Effector memory CD4-positive, alpha-beta T cell (primary cell): ENCODE measurements around the gene PPARD.

Experiments used
- DNase-seq, 3 donors: peaks; one replicate each; pipeline ENCODE4 v3.0.0-alpha.2; 2020
- H3K27ac ChIP-seq: 2 replicates; pipeline ENCODE4 v1.7.0; 2013; ENCODE audit warnings: mild to moderate bottlenecking, low read length, moderate library complexity; ENCODE audit not compliant: insufficient read depth, poor library complexity, severe bottlenecking
- H3K27me3 ChIP-seq: replicated peaks from 2 replicates; pipeline ENCODE4 v1.7.0; 2013; ENCODE audit warnings: mild to moderate bottlenecking, low read length; ENCODE audit not compliant: insufficient read depth, control insufficient read depth, poor library complexity, severe bottlenecking
- H3K36me3 ChIP-seq: 2 replicates; pipeline ENCODE4 v1.7.0; 2013; ENCODE audit warnings: mild to moderate bottlenecking, low read length, moderate library complexity; ENCODE audit not compliant: control insufficient read depth, insufficient read depth
- H3K4me1 ChIP-seq: 2 replicates; pipeline ENCODE4 v1.7.0; 2013; ENCODE audit warnings: low read length, mild to moderate bottlenecking; ENCODE audit not compliant: control insufficient read depth, insufficient read depth, poor library complexity, severe bottlenecking
- H3K4me3 ChIP-seq: 2 replicates; pipeline ENCODE4 v1.7.0; 2013; ENCODE audit warnings: low read length, low read depth, mild to moderate bottlenecking; ENCODE audit not compliant: insufficient read depth, poor library complexity, severe bottlenecking
- H3K9me3 ChIP-seq: 2 replicates; pipeline ENCODE4 v1.7.0; 2013; ENCODE audit warnings: mild to moderate bottlenecking, low read length, moderate library complexity; ENCODE audit not compliant: control insufficient read depth
- total RNA-seq, 3 donors: gene quantifications; one replicate each; lab custom pipeline; 2026; lab: John Stamatoyannopoulos, UW

Gene PPARD
- 32.5 to 41.0 (median 34.7) reads per million in 3 donors for total RNA-seq

DNA sequence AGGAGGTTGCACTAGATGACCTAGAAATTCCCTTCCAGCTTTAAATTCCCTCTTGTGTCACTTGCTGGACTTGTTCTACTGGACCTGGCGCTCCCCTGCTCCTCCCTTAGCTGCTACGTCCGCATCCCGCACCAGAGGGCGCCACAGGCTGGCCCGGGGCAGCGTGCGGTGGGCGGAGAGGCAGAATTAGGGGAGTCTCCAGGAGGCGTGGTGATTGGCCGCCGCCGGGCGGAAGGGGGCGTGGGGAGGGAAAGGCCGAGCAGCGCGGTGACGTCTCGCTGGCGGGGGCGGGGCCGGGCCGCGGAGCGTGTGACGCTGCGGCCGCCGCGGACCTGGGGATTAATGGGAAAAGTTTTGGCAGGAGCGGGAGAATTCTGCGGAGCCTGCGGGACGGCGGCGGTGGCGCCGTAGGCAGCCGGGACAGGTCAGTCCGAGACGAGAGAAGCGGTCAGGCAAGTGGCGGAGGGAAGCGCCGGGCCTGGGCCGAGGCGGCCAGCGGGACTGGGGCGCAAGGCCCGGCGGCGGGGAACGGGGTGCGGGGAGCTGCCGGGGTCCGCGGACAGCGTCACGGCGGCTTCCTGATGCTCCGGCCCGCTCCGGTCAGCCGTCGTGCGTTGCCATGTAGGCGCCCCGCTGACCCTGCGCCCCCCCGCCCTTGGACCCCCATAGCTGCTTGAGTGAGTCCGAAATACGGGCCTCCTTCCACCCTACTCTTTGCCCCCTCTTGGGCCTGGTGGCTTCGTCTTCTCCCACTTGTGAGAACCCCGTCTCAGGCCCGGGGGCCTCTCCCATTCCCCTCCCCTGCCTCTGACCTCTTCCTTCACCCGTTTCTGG lies at the start of gene PPARD:
PPARD (plus strand) TSS at position 301 of the 834 bp plus-strand sequence. CDS start 68,530 bp downstream, outside the sequence.
- Histone ChIP-seq H3K4me1 (peaks cover 37% of the 10 kb centered on the region), H3K27ac (peak within 1 kb of the TSS; percentile 88)
- DNase-seq, result peak; percentile 94 to 96 (median 95)

DNA sequence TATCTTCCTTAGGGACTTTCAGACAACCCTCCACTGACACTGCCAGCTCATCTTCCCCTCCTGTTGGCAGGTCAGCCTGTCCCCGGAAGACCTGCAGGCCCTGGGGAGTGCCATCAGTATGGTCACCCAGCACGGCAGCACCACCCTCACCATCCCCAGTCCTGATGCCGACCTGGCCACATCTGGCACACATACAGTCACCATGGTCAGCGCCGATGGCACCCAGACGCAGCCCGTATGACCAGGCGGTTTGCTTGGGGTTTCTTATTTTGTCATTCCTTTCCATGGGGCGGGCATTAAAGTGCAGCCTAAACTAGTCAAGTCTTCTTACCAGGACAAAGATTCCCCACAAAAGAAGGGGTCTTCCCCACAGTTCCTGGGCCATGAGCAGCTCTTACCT lies 48.7 kb upstream of the PPARD start:
- H3K27me3 ChIP-seq, result no peaks in the 10 kb centered on the region
- H3K27ac ChIP-seq, result no peak overlapping the region
- no peaks in the 10 kb centered on the region for H3K9me3 ChIP-seq
- H3K36me3 ChIP-seq, result peaks cover 65% of the 10 kb centered on the region
- H3K4me1 ChIP-seq, result peaks cover 6% of the 10 kb centered on the region
- DNase-seq, result no peak
- no peak overlapping the region for H3K4me3 ChIP-seq

More for the DNA sequence above, at the start of gene PPARD:
- H3K36me3 ChIP-seq, result no peaks in the 10 kb centered on the region
- H3K27me3 ChIP-seq, result no peaks in the 10 kb centered on the region
- H3K9me3 ChIP-seq, result no peaks in the 10 kb centered on the region
- peak within 1 kb of the TSS; percentile 87 for H3K4me3 ChIP-seq

DNA sequence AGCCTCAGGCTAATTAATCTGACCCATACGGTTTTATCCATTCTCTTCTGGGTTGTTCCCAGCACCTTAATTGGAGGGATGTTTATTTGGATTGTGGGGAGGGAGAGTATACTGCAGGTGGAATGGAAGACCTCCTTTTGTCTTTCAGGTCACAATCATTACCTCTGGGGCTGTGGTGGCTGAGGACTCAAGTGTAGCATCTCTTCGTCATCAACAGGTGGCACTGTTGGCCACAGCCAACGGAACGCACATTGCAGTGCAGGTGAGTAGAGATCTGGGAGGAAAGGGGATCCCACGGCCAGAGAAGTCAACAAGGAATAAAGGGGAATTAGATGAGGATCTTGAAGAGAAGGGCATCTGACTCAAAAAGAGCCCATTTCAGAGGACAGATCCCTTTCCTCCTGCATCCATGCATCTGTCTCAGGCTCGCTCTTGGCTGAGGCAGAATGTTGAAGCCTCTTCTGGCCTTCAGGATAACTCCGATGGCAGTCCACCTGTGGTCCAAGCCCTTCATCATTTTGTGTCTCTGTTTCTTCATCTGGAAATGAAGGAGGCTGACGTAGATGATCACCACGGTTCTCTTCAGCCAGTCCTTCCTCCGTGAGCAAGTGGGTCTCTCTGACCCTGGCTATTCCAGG lies 47.9 kb upstream of the PPARD start:
- H3K4me1 ChIP-seq, result peaks cover 13% of the 10 kb centered on the region
- peak in 2 of 3 donors; percentile 27 to 40 for DNase-seq
- no peak overlapping the region for H3K27ac ChIP-seq
- no peaks in the 10 kb centered on the region for H3K27me3 ChIP-seq
- peaks cover 57% of the 10 kb centered on the region for H3K36me3 ChIP-seq
- no peaks in the 10 kb centered on the region for H3K9me3 ChIP-seq
- H3K4me3 ChIP-seq, result no peak overlapping the region

DNA sequence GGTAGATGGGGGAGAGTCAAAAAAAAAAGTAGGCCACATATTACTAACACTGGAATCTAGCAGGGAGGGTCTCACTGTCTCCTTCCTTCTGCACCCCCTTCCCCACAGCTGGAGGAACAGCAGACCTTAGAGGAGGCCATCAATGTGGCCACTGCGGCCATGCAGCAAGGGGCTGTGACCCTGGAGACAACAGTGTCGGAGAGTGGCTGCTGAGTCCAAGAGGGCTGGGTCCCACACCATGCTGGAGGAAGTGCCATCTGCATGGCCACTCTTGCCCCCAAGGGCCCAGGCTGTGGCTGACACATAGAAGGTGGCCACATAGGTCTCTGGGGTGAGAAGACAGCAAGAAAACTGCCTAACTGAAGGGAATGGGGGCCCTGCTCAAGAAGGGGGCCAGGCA lies 47.3 kb upstream of the PPARD start:
- DNase-seq, result no peak
- Histone ChIP-seq H3K4me1 (peaks cover 19% of the 10 kb centered on the region), H3K27me3 (no peaks in the 10 kb centered on the region), H3K9me3 (no peaks in the 10 kb centered on the region), H3K4me3 (no peak overlapping the region), H3K36me3 (peaks cover 51% of the 10 kb centered on the region), H3K27ac (no peak overlapping the region)

DNA sequence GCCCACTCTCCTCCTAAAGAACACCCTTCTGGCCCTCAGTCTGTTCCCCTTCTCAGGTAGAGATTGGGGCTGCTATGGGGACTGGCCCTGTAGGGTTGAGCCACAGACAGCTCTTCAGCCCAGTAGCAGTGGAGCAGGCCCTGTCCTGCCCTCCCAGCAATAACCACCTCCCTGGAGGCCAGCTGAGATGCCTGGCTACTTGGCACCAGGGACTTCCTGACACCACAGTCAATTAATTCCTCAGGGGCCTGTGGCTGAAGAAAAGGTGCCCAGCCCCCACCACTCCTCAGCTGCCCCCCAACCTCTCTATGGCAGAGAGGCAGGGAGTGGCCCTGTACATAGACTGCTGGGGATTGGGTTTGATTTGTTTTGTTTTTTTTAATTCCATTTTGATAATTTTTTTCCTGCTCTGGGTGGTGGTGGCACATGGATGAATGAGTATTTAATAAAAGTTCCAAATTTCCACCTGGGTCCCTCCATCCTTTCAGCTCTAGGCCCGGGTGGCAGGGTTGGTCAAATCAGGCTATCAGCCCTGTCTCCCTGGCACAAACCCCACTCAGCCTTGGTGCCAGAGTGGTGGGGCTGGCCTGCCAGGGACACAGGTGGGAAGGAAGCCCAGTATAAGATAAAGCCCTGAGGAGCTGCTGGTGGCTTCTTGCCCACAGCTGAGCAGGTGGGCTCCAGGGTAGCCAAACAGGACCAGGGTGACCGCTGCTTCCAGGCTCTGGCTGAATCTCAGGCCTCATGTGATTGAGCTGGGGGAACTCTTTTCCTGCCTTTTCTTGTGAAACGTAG lies 46.6 kb upstream of the PPARD start:
- Histone ChIP-seq H3K27ac (no peak overlapping the region), H3K27me3 (no peaks in the 10 kb centered on the region), H3K4me3 (no peak overlapping the region), H3K4me1 (peaks cover 26% of the 10 kb centered on the region), H3K36me3 (peaks cover 44% of the 10 kb centered on the region), H3K9me3 (no peaks in the 10 kb centered on the region)
- no peak for DNase-seq

DNA sequence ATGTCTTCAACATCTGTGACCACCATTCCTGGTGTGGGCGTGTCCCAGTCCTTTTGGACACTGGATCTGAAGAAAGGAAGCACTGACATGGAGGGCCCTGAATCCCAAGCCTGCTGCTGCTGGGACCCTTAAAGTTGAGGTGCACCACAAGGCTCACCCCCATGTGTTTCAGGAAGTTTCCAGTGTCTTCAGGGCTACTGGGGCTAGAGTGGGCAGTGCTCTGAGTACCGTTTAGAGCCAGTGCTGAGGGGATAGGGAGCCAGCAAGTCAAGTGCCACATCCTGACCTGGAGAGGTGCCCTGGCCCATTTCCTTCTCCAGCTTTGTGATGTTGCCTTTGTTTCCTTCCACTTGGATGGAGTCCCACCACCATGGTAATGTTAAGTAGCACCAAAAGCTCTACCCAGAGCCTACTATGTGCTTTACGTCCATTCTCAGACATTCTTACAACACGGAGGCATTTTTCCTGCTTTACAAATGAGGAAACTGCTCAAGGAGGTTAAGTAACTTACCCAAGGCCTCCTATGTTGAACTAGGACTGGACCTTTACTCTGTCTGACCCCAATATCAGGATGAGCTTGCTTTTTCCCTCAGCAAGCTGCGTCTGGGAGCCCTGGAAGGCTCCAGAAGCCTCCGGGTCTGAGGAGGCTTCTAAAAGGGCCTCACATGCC lies 45.3 kb upstream of the PPARD start:
- Histone ChIP-seq H3K4me1 (peaks cover 38% of the 10 kb centered on the region), H3K4me3 (no peak overlapping the region), H3K27me3 (no peaks in the 10 kb centered on the region), H3K9me3 (no peaks in the 10 kb centered on the region), H3K27ac (peak overlapping the region; percentile 94), H3K36me3 (peaks cover 31% of the 10 kb centered on the region)
- DNase-seq, result no peak

DNA sequence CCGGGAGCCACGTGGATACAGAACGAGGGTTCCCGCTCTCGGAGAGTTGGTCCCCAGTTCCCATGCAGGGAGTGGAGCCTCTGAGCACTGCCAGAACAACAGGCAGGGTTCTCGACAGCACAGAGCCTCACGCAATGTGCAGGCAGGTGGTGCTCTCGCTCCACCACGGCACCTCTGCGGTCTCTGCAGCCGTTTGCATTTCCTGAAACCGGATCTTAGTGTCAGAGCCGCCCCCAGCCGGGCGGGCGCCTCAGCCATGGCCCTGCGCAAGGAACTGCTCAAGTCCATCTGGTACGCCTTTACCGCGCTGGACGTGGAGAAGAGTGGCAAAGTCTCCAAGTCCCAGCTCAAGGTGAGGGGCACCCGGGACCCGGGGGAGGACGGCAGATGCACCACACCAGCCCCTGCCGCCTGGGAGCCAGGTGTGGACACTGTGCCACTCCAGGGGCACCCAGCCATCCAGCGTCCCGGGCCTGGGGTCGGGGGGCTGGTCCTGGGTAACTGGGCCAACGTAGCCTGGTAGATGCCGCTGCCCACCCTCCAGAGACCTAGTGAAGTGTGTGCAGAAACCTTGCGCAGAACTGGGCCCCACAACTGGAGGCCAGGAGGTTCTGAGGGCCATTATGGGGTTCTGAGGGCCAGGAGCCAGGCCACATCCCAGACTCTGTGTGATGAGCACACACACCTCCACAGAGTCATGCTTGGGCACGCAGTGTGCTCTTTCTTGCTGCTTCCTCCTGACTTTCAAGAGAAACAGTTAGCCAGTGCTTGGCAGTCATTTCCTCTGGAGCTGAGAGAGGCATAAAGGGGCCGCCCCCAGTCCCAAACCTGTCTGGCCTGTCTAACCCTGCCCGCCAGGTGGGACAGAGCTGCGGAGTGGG lies 44.5 kb upstream of the PPARD start, which contains the start of gene DEF6:
DEF6 (plus strand) TSS at position 218 of the 881 bp plus-strand sequence; CDS start at position 257, 39 bp downstream.
- Histone ChIP-seq H3K27me3 (no peaks in the 10 kb centered on the region), H3K4me1 (peaks cover 45% of the 10 kb centered on the region), H3K9me3 (no peaks in the 10 kb centered on the region), H3K36me3 (peaks cover 24% of the 10 kb centered on the region), H3K4me3 (peak within 1 kb of the TSS; percentile 91), H3K27ac (peak within 1 kb of the TSS; percentile 94)
- peak; percentile 80 to 83 (median 81) for DNase-seq

DNA sequence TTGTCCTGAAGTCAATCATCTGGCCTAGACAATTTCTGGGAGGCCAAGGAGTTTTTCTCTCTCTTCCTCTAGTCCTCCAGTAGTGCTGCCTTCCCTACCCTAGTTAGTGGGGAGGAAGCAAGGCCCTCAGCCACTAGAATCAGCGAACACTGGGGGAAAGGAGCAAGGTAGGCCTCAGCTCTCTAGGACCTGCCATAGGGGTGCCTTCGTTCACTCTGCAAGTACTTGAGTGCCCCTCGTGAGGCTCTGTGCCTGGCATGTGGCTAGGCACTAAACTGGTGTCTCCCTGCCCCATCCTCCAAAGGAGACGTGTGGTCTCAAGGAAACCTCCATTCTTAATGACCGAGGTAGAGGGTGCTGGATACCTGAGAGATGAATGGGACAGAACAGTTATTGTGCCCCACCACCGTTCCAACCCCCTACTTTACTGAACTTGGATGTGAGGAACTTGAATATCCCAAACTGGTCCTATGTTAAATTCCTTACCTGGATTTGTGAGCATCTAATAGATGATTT lies 43.7 kb upstream of the PPARD start:
- H3K9me3 ChIP-seq, result no peaks in the 10 kb centered on the region
- no peak for DNase-seq
- H3K4me3 ChIP-seq, result peak overlapping the region; percentile 91
- peaks cover 16% of the 10 kb centered on the region for H3K36me3 ChIP-seq
- H3K27ac ChIP-seq, result peak overlapping the region; percentile 94
- no peaks in the 10 kb centered on the region for H3K27me3 ChIP-seq
- peaks cover 50% of the 10 kb centered on the region for H3K4me1 ChIP-seq
